Endodermal cell (in vitro differentiated cells): ENCODE results near the gene RRP36. TPM values are rescaled to one million over a fixed set of nuclear protein-coding genes. Genes with fewer than 3 reads are reported as not detected.

Experiments used
- DNase-seq: peaks from one replicate; pipeline ENCODE4 v3.0.0-alpha.2; 2017
- H3K27ac ChIP-seq: 2 replicates; pipeline ENCODE4 v1.5.1; 2013; ENCODE audit warnings: mild to moderate bottlenecking, low read depth, low read length, moderate library complexity
- H3K27me3 ChIP-seq: 2 replicates; pipeline ENCODE4 v1.6.1; 2013; ENCODE audit warnings: mild to moderate bottlenecking, low read length, moderate library complexity; ENCODE audit not compliant: insufficient read depth, control insufficient read depth, poor library complexity, severe bottlenecking
- H3K36me3 ChIP-seq: 2 replicates; pipeline ENCODE4 v1.7.0; 2013; ENCODE audit warnings: mild to moderate bottlenecking, low read length, moderate library complexity; ENCODE audit not compliant: control insufficient read depth, insufficient read depth
- H3K4me1 ChIP-seq: one replicate; pipeline ENCODE4 v1.7.0; 2013; ENCODE audit warnings: low read length; ENCODE audit not compliant: control insufficient read depth, insufficient read depth
- H3K4me3 ChIP-seq: 2 replicates; pipeline ENCODE4 v1.5.1; 2013; ENCODE audit warnings: mild to moderate bottlenecking, low read length, moderate library complexity
- H3K9ac ChIP-seq: 2 replicates; pipeline ENCODE4 v1.6.1; 2013; ENCODE audit warnings: mild to moderate bottlenecking, low read length, moderate library complexity; ENCODE audit not compliant: poor library complexity, severe bottlenecking; ENCODE audit errors: extremely low read depth
- H3K9me3 ChIP-seq: 2 replicates; pipeline ENCODE4 v1.6.1; 2013; ENCODE audit warnings: mild to moderate bottlenecking, low read length, moderate library complexity; ENCODE audit not compliant: control insufficient read depth
- H3K27ac Mint-ChIP-seq: 2 replicates; pipeline ENCODE4 v1.8.0; 2020; ENCODE audit warnings: mixed read lengths
- H3K27me3 Mint-ChIP-seq: 2 replicates; pipeline ENCODE4 v1.8.0; 2021; ENCODE audit warnings: mild to moderate bottlenecking, mixed read lengths; ENCODE audit not compliant: insufficient read depth
- H3K36me3 Mint-ChIP-seq: 2 replicates; pipeline ENCODE4 v1.8.0; 2020; ENCODE audit warnings: low read depth, mixed read lengths
- H3K4me1 Mint-ChIP-seq: 2 replicates; pipeline ENCODE4 v1.8.0; 2020; ENCODE audit warnings: mixed read lengths
- H3K4me3 Mint-ChIP-seq: 2 replicates; pipeline ENCODE4 v1.8.0; 2020; ENCODE audit warnings: mild to moderate bottlenecking, moderate library complexity, mixed read lengths
- H3K9me3 Mint-ChIP-seq: 2 replicates; pipeline ENCODE4 v1.8.0; 2020; ENCODE audit warnings: mild to moderate bottlenecking, mixed read lengths
- CTCF ChIP-seq: fragments of 200-600 bp; sonication (generic); conservative IDR thresholded peaks from 2 replicates; pipeline ENCODE4 v1.5.0; 2021; ENCODE audit warnings: antibody characterized with exemption, mild to moderate bottlenecking
- WGBS, 2 experiments: methylation state at CpG; one replicate each; pipeline versions ENCODE4 v1.1.5 to v1.1.7; 2013; ENCODE audit warnings: missing lambda C conversion rate in 2 of 2, mixed read lengths in 1 of 2; ENCODE audit not compliant: insufficient coverage in 1 of 2, insufficient read length in 1 of 2; 5-methylcytosine and 5-hydroxymethylcytosine counted together
- total RNA-seq, 2 donors: library from RNA; stranded (reverse); fragmentation: NEBNext Ultra II Directional in 1 of 2; extraction: Animal tissue kit (Norgen Biotek cat#: 25700) in 1 of 2; gene quantifications; 2 replicates in 1 of 2; 3 replicates in 1 of 2; pipeline ENCODE4 v1.2.1, GENCODE V29; 2021

RRP36 gene
- total RNA-seq, 2 donors from 2014 or later = 76.9 to 80.6 TPM

DNA sequence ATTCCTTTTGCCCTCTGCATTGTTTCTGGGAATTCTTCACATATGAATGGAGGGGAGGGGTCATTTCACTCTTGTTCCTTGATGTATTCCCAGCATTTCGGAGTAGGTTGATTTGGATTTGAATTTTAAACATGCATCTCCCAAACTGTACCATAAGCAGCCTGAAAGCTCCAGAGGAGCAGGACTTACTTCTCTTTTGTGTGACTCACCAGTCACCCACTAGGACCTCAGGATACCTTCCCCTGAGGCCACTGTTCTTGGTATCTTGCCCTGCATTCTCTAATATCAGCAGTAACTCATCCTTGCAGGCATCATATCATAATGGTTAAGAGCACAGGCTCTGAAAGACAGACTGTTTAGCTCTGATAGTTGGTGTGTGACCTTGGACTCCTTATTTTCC, 37.1 kb downstream of the RRP36 start:
- H3K36me3 ChIP-seq = peaks cover 40% of the 10 kb centered on the region
- peaks cover 6% of the 10 kb centered on the region for H3K4me1 ChIP-seq
- no peak for DNase-seq
- no peaks in the 10 kb centered on the region for H3K27me3 ChIP-seq
- no peaks in the 10 kb centered on the region for H3K9me3 Mint-ChIP-seq
- no peaks in the 10 kb centered on the region for H3K9me3 ChIP-seq
- peak overlapping the region; percentile 97 for H3K27ac Mint-ChIP-seq
- peaks cover 24% of the 10 kb centered on the region for H3K4me1 Mint-ChIP-seq
- 80% methylated on average over 1 of the region's 1 CpG; no CpG with 5 or more reads in 1 of the 2 experiments for WGBS, 2 experiments
- H3K9ac ChIP-seq = peak overlapping the region; percentile 81
- peak overlapping the region; percentile 94 for H3K4me3 Mint-ChIP-seq
- no peak for TF ChIP-seq CTCF
- H3K27me3 Mint-ChIP-seq = no peaks in the 10 kb centered on the region
- H3K4me3 ChIP-seq = peak overlapping the region; percentile 92
- peaks cover 25% of the 10 kb centered on the region for H3K36me3 Mint-ChIP-seq
- H3K27ac ChIP-seq = no peak overlapping the region

DNA sequence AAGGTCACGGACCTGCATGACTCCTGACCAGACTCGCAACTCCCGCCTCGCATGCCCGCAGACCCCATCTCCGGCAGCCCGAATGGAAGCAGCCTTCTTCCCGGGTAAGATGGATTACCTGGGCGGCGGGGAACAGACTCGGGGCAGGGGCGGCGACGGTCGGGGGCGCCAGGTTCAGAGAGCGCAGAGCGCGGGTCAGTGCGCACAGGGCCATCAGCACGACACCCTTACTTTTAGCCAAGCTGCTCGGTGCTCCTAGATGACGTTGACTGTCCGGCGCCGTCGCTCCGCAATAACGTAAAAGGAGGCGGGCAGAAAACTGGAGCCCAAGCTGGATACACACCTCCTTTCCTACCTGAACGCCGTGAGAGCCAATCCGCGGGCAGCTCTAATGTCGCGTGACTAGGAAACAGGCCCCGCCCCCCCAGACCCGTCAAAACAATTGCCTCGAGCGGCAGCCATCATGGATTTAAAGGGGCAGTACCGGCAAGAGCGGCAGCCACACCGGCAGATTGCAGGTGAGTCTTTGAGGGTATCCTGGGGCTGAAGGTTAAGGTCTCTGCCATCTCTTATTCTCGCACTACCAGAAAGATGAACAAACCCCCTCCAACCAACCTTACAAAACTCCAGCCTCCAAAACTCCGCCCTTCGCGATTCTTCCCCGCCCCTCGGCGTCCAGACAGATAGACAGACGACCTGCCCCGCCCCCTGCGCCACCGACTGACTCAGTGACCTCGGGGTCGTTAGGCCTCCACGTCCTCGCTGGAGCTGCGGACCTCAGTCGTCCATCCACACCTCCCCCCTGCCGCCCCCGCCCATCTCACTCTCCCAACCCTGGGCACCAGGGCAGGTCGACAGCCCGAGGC, 38.0 kb downstream of the RRP36 start, which contains the start of the genes KLC4 and MRPL2:
Gene KLC4 (plus strand): TSS at position 464 of the 866 bp plus-strand sequence. CDS start 1,705 bp downstream, outside the sequence.
Gene MRPL2 (minus strand): TSS at position 267 of the 866 bp plus-strand sequence. CDS start 53 bp downstream, at position 214.
- 0 to 1% methylated on average over 23 to 64 of the region's 64 CpGs for WGBS, 2 experiments
- Mint-ChIP-seq H3K9me3 (no peaks in the 10 kb centered on the region), H3K27me3 (no peaks in the 10 kb centered on the region), H3K36me3 (peaks cover 28% of the 10 kb centered on the region), H3K27ac (peak within 1 kb of the TSS; percentile 99), H3K4me3 (peak within 1 kb of the TSS; percentile 94), H3K4me1 (peaks cover 24% of the 10 kb centered on the region)
- no peaks in the 10 kb centered on the region for H3K9me3 ChIP-seq
- H3K27ac ChIP-seq = peak within 1 kb of the TSS; percentile 69
- peak within 1 kb of the TSS; percentile 81 for H3K9ac ChIP-seq
- H3K36me3 ChIP-seq = peaks cover 41% of the 10 kb centered on the region
- no peaks in the 10 kb centered on the region for H3K27me3 ChIP-seq
- DNase-seq = peak; percentile 100
- H3K4me1 ChIP-seq = peaks cover 6% of the 10 kb centered on the region
- H3K4me3 ChIP-seq = peak within 1 kb of the TSS; percentile 92
- TF ChIP-seq CTCF = no peak

- peak overlapping the region; percentile 92 for H3K4me3 ChIP-seq
- no peak for TF ChIP-seq CTCF
- Mint-ChIP-seq H3K4me3 (peak overlapping the region; percentile 94), H3K27me3 (no peaks in the 10 kb centered on the region), H3K36me3 (peaks cover 30% of the 10 kb centered on the region), H3K4me1 (peaks cover 24% of the 10 kb centered on the region), H3K27ac (peak overlapping the region; percentile 99), H3K9me3 (no peaks in the 10 kb centered on the region)
- peak overlapping the region; percentile 81 for H3K9ac ChIP-seq
- WGBS, 2 experiments = 12 to 18% methylated on average over 5 to 15 of the region's 15 CpGs
- DNase-seq = no peak
- H3K27me3 ChIP-seq = no peaks in the 10 kb centered on the region
- H3K27ac ChIP-seq = peak overlapping the region; percentile 69
- peaks cover 37% of the 10 kb centered on the region for H3K36me3 ChIP-seq
- peaks cover 6% of the 10 kb centered on the region for H3K4me1 ChIP-seq
- H3K9me3 ChIP-seq = no peaks in the 10 kb centered on the region
Observed at GRCh38 chr6:43060034-43060754, 38.8 kb downstream of the RRP36 start.
